Psoas muscle (tissue), 8 donors: ENCODE measurements around the gene CLSTN2. TPM values are rescaled to one million over a fixed set of nuclear protein-coding genes. Genes with fewer than 3 reads are reported as not detected.

Experiments used
- ATAC-seq, 4 donors: fragments of 200-7000 bp; cut with Tn5 transposase; one replicate each; pipeline ENCODE4 v1.9.1; 2020; ENCODE audit warnings: moderate library complexity in 3 of 4, mild to moderate bottlenecking in 2 of 4
- DNase-seq, 2 donors: peaks; one replicate each; pipeline ENCODE4 v3.0.0-alpha.2; 2020
- H3K27ac ChIP-seq: fragments of 200-600 bp; one replicate; pipeline ENCODE4 v1.8.0; 2022
- H3K27me3 ChIP-seq, 3 donors: fragments of 200-600 bp in 1 of 3; one replicate each; pipeline versions ENCODE4 v1.6.1 to v1.8.0; 2013 to 2022; ENCODE audit warnings: low read length in 2 of 3, mild to moderate bottlenecking in 2 of 3, moderate library complexity in 1 of 3; ENCODE audit not compliant: insufficient read depth in 3 of 3
- H3K36me3 ChIP-seq, 2 donors: fragments of 200-600 bp in 1 of 2; one replicate each; pipeline versions ENCODE4 v1.6.1 to v1.8.0; 2013 to 2022; ENCODE audit warnings: low read depth in 1 of 2, mild to moderate bottlenecking in 1 of 2, moderate library complexity in 1 of 2; ENCODE audit not compliant: insufficient read depth in 1 of 2
- H3K4me1 ChIP-seq: fragments of 200-600 bp; one replicate; pipeline ENCODE4 v1.8.0; 2022
- H3K4me3 ChIP-seq: fragments of 200-600 bp; one replicate; pipeline ENCODE4 v1.8.0; 2022; ENCODE audit warnings: mild to moderate bottlenecking
- H3K9me3 ChIP-seq: fragments of 200-600 bp; one replicate; pipeline ENCODE4 v1.8.0; 2022
- WGBS, 3 donors: extraction: QIAGEN DNeasy Blood & Tissue Kit; methylation state at CpG; one replicate each; pipeline versions ENCODE4 v1.1.6 to v1.1.7; 2013; 5-methylcytosine and 5-hydroxymethylcytosine counted together
- intact Hi-C, 2 donors: fragments of 100-400 bp; cut with DNase I; formaldehyde crosslinking; loops; one replicate each; pipeline versions ENCODE4 v1.11.0 to v1.14.2; 2022
- polyA plus RNA-seq, 3 donors: library from polyadenylated mRNA; stranded (reverse); fragments of 200-250 nt; gene quantifications; one replicate each; pipeline ENCODE4 v1.2.3, GENCODE V29; 2013
- total RNA-seq, 4 donors: library from RNA; stranded (reverse); fragmentation: NEBNext Ultra II Directional in 2 of 4; extraction: Animal tissue kit (Norgen Biotek cat#: 25700) in 2 of 4; gene quantifications; one replicate each; pipeline versions ENCODE4 v1.2.1 to v1.2.4, GENCODE V29; 2021 to 2023
- TF ChIP-seq, protein P1 (sequence below): fragments of 200-600 bp; IDR thresholded peaks from one replicate; pipeline ENCODE4 v1.8.0; 2022; ENCODE audit warnings: antibody characterized with exemption
- donor health status: healthy with polysubstance abuse.
- donor health status: DM: no; HTN: no; CAD: no; lungs with moderate emphysema.
- donor health status: Bipolar disorder and iron deficiency.
- donor health status: healthy.
- donor health status: DM: yes; HTN: yes; CAD: no.
- donor health status: DM: no; HTN: no; CAD: no.
- donor health status: DM: no; HTN: no; CAD: no.
- donor health status: DM: yes; HTN: yes; CAD: no.

The CLSTN2 gene
- total and polyA plus RNA-seq, 7 donors = 0.24 to 5.0 (median 1.5) TPM

DNA sequence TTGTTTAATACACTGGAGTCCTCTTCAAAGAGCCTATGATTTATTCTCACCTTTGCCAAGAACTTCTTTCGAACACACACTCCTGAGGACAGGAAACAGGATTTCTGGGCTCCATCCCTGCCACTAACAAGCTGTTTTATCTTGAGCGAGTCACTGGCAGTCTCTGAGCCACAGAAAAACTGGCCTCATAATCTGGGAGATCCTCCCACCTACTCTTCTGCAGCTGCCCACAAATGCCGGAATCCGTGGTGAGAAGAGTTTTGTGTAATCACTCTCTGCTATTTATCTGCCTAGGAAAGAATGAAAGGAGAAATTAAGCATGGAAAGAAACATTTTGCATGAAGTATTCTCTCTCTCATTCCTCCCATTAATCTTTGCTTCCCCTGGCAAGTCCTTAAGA, 570.9 kb downstream of the CLSTN2 start:
- DNase-seq (no peak), ATAC-seq (no peak)
- no peaks in the 10 kb centered on the region for H3K4me1 ChIP-seq
- 51 to 67% (median 53%) methylated on average over 4 of the region's 4 CpGs for WGBS, 3 donors
- no peaks in the 10 kb centered on the region for H3K9me3 ChIP-seq
- H3K27ac ChIP-seq = no peak overlapping the region
- no peaks in the 10 kb centered on the region for H3K36me3 ChIP-seq
- intact Hi-C loops = no loop called here
- H3K27me3 ChIP-seq = no peaks in the 10 kb centered on the region
- no peak overlapping the region for H3K4me3 ChIP-seq
- TF ChIP-seq, protein P1, sequence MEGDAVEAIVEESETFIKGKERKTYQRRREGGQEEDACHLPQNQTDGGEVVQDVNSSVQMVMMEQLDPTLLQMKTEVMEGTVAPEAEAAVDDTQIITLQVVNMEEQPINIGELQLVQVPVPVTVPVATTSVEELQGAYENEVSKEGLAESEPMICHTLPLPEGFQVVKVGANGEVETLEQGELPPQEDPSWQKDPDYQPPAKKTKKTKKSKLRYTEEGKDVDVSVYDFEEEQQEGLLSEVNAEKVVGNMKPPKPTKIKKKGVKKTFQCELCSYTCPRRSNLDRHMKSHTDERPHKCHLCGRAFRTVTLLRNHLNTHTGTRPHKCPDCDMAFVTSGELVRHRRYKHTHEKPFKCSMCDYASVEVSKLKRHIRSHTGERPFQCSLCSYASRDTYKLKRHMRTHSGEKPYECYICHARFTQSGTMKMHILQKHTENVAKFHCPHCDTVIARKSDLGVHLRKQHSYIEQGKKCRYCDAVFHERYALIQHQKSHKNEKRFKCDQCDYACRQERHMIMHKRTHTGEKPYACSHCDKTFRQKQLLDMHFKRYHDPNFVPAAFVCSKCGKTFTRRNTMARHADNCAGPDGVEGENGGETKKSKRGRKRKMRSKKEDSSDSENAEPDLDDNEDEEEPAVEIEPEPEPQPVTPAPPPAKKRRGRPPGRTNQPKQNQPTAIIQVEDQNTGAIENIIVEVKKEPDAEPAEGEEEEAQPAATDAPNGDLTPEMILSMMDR = no peak

DNA sequence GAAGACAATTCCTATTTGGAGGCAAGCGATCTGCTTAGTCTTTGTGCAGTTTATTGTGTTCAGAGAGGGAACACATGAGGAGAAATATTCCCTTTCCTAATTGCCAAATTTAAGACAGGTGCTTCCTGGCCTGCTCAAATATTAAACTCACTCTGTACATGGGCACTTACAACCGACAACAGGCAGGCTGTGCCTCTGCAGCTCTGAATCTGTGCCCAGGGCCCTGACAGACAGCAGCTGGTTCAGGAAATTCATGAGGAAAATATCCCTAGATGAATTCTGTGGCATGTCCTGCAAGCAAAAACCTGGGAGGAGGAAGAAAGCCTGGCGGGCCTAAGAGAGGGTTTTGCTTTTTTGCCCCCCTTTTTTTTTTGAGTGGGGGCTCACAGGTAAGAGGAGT, 573.6 kb downstream of the CLSTN2 start:
- Histone ChIP-seq H3K4me1 (no peaks in the 10 kb centered on the region), H3K27me3 (no peaks in the 10 kb centered on the region), H3K36me3 (no peaks in the 10 kb centered on the region), H3K27ac (no peak overlapping the region), H3K9me3 (no peaks in the 10 kb centered on the region), H3K4me3 (no peak overlapping the region)
- no peak for DNase-seq
- WGBS, 3 donors = 51 to 55% (median 52%) methylated on average over 3 of the region's 3 CpGs
- intact Hi-C loops = no loop called here
- TF ChIP-seq, protein P1 = no peak
- ATAC-seq = no peak

- intact Hi-C loops = no loop called here
- Histone ChIP-seq H3K4me1 (no peaks in the 10 kb centered on the region), H3K36me3 (no peaks in the 10 kb centered on the region), H3K9me3 (no peaks in the 10 kb centered on the region), H3K27me3 (no peaks in the 10 kb centered on the region), H3K4me3 (no peak overlapping the region), H3K27ac (no peak overlapping the region)
- TF ChIP-seq, protein P1 = no peak
- WGBS, 3 donors = 56 to 63% (median 61%) methylated on average over 2 of the region's 2 CpGs
- no peak for ATAC-seq
- no peak for DNase-seq
Measured at GRCh38 chr3:140509534-140509933, 574.5 kb downstream of the CLSTN2 start.

DNA sequence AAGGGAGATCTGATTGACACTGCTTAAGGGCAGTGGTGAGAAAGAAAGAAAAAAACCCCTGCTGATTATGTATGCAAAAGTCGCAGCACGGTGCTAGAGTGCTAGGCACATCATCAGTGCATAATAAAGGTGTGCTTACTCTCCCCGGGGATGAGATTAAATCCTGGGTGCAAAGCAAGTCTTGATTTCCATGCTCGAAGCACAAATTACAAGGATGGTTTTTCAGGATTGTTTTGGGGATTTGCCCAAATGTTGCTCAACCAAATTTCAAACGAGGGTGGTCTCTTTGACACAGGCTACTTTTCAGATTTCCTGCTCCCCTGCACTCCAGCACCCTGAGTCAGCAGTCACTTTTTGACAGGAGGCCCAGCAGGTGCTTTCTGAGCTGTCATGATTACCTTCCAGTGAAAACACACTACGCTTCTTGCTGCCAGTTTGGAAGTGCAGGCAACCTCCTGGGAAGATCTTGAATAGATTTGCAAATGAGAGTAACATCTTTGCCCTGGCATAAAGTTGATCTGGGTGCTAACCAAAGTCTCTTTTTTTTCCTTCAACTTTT, 575.4 kb downstream of the CLSTN2 start:
- 33 to 45% (median 36%) methylated on average over 6 of the region's 6 CpGs for WGBS, 3 donors

More for the DNA sequence above, 575.4 kb downstream of the CLSTN2 start:
- Histone ChIP-seq H3K36me3 (no peaks in the 10 kb centered on the region), H3K27me3 (no peaks in the 10 kb centered on the region), H3K27ac (no peak overlapping the region), H3K4me1 (no peaks in the 10 kb centered on the region), H3K4me3 (no peak overlapping the region), H3K9me3 (no peaks in the 10 kb centered on the region)
- no peak for DNase-seq
- intact Hi-C loops = no loop called here
- ATAC-seq = no peak
- TF ChIP-seq, protein P1 = no peak
